GM19372 (cell line): ENCODE data around the gene SLC13A2.

Experiments
- ATAC-seq: cut with Tn5 transposase; IDR thresholded peaks from one replicate; pipeline ENCODE4 v1.9.1; 2021; ENCODE audit warnings: mild to moderate bottlenecking, low read depth, moderate library complexity; ENCODE audit not compliant: unreplicated experiment

The SLC13A2 gene

GRCh38 chr17:28470266-28470913, 3.1 kb upstream of the SLC13A2 start:
- ATAC-seq, result no peak

DNA sequence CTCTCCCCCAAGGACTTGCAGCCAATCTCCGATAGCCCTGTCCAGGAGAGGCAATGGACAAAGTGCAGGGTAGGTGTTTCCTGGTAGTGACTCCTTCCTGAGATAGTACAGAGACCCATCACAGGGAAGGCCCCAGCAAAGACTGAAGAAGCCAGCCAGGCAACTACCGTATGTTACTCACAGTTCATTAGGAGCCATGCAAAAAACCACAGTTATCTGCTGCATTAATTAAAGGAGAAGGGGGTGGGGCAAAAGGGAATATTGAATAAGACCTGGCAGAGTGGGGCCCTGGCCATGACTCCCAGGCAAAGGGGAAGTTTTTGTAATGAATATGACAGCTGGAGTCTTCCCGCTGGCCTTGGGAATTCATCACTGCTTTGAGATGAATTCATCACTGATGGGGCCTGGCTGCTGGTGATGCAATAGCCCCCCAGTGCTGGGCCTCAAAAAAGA, 2.5 kb upstream of the SLC13A2 start:
- ATAC-seq, result no peak

- ATAC-seq, result no peak
Measured at GRCh38 chr17:28471531-28472342, 1.7 kb upstream of the SLC13A2 start.

GRCh38 chr17:28472871-28473497, 460 bp upstream of the SLC13A2 start:
- ATAC-seq, result no peak

GRCh38 chr17:28474111-28474531, 677 bp downstream of the SLC13A2 start:
- no peak for ATAC-seq

- ATAC-seq, result no peak
Measured at GRCh38 chr17:28475151-28475900, 1.9 kb downstream of the SLC13A2 start.

DNA sequence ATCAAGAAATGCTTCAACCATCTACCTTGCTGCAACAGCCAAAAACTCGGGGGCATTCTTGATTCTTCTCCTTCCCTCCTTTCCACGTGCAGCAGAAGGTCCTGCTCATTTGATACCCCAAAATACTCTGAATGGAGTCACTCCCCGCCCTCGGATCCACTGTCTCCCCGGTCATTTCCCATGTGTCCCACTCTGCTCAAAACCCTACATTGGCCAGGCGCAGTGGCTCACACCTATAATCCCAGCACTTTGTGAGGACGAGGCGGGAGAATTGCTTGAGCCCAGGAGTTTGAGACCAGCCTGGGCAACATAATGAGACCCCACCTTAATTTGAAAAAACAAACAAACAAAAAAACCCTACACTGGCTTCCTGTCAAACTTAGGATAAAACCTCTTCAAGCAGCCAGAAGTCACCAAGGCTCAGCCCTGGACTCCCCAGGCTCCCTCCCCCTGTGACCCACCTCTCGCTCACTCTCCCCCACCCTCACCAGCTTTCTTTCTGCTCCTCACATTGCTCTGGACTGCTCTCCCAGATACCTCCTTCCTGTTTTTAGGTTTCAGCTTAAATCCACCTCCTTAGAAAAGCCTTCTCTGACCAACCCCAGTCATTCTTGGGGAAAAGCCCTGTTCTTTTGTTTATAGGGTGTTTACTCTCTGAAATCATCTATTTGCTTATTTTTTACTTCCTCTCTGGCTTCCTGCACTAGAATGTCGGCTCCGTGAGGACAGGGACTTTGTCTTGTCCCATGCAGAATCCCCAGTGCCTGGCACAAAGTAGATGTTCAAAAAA, 2.8 kb downstream of the SLC13A2 start:
- ATAC-seq, result no peak

DNA sequence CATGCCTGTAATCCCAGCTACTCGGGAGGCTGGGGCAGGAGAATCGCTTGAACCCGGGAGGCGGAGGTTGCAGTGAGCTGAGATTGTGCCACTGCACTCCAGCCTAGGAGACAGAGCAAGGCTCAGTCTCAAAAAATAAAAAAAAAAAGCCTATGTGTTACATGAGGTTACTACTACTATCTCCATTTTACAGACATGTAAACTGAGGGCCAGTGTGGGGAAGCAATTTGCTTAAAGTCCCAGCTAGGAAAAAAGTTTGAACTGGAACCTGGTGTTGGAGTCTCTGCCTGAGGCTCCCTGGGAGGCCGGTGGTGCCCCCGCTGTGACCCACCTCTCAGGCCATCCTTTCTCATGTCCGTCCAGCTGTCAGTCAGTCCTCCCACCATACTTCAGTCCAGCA, 4.5 kb downstream of the SLC13A2 start:
- no peak for ATAC-seq

GRCh38 chr17:28478712-28479615, 5.5 kb downstream of the SLC13A2 start:
- no peak for ATAC-seq

- ATAC-seq, result no peak
Measured at GRCh38 chr17:28480278-28480677, 6.8 kb downstream of the SLC13A2 start.

- no peak for ATAC-seq
Measured at GRCh38 chr17:28480799-28481571, 7.5 kb downstream of the SLC13A2 start.

DNA sequence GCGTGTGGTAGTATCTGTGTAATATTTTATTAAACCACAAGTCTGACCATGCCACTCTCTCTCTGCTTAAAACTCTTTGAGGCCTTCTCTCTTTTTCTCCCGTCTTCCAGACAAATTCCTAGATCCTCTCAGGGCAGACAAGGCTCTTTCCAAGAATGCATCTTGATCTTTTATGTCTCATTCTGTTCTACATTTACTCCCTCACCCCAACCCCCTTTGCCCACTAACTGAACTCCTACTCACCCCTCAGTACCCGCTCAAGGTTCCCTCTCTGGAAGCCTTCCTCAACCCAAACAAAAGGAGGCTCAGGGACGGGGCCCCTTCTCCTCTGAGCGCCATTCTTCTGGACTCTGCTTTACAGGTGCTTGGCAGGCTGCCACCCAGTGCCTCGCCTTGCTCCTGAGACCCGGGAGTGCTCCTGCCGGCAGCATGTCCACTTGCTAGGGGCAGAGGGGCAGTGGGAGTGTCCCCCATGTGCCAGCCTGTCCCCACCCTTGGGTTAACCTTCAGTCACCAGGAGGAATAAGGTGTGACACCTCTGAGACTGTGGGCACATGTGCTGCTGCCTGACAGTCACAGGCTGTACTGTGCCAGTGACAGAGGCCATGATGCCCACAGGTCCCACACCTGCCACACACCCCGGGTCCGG, 9.2 kb downstream of the SLC13A2 start:
- ATAC-seq, result no peak

GRCh38 chr17:28484296-28484695, 10.9 kb downstream of the SLC13A2 start:
- ATAC-seq, result no peak

DNA sequence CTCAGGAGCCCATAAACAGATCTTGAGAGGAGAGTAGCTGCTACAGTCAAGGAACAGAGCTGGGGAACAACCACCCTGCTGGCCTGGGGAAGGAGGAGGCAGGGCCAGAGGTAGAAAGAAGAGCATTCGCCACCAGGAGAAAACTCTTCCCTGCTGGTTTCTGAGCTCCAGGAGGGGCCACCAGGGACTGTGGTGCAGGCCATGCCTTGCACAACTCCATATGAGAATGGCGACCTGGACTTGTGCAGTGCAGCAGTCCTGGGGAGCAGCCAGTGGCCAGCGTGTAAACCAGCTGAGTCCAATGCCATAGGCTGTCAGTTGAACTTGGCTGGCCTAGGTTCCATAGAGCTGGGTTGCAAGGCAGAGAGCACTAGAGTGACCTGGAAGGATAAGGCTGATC, 11.6 kb downstream of the SLC13A2 start:
- ATAC-seq, result no peak

DNA sequence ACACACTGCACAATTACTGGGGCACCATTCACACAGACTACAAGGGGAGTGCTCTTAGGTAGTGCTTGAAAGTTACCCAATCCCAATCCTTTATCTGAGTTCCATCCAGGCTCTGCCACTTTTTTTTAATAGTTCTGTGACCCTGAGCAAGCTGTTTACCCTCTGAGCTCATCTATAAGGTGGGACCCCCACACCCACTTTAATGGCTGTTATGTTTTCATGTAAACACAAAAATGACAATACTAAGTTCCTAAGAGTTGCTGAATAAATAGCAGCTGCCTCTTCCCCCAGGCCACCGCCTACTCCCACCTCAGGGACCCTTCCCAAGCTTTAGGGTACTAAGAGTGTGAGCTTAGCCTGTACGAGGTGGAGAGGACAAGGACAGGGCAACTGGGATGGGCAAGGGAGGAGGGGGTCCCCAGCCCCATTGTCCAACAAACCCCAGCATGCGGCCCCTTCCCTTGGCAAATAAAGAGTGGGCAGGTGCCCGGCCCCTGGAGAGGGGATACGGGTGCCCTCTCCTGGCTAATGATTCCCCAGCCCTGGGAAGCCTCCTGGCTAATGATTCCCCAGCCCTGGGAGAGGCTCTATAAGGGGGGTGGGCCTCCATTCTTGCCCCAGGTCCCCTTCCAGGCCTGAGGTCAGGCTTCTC, 14.6 kb downstream of the SLC13A2 start:
- ATAC-seq, result no peak

- ATAC-seq, result no peak
Measured at GRCh38 chr17:28488533-28489276, 15.3 kb downstream of the SLC13A2 start.

- ATAC-seq, result no peak
Measured at GRCh38 chr17:28491286-28491685, 17.8 kb downstream of the SLC13A2 start.
